HepG2 (cell line): ENCODE results near the gene TET3. TPM values are rescaled to one million over a fixed set of nuclear protein-coding genes. Genes with fewer than 3 reads are reported as not detected.

Experiments
- ATAC-seq: fragments of 200-7000 bp; cut with Tn5 transposase; 3 replicates; pipeline ENCODE4 v1.9.1; 2020; ENCODE audit warnings: mild to moderate bottlenecking, moderate library complexity
- BruUV-seq: library from RNA; stranded (reverse); fragments of 400-500 nt; replicated peaks from 2 replicates; lab custom pipeline; 2021; lab: Mats Ljungman, UMichigan
- CTCF ChIA-PET: fragments of 300-600 bp; formaldehyde crosslinking; extraction: SDS; loops from one replicate; lab custom pipeline; 2021; ENCODE audit warnings: low total read pairs, inconsistent platforms, low intra/inter-chr PET ratio; lab: Yijun Ruan, JAX
- POLR2A ChIA-PET: fragments of 350-600 bp; sonication (Branson Sonifier 250); formaldehyde crosslinking; loops from one replicate; lab custom pipeline; 2020; ENCODE audit warnings: antibody characterized with exemption, inconsistent platforms; lab: Yijun Ruan, JAX
- DNase-seq: peaks from one replicate; pipeline ENCODE4 v3.0.0-alpha.2; 2015; ENCODE audit warnings: low spot score
- FAIRE-seq: peaks from 3 replicates; lab custom pipeline; 2011; peaks lifted over from hg19 to GRCh38; lab: Jason Lieb, UNC
- H2AFZ ChIP-seq: one replicate; pipeline ENCODE4 v1.6.1; 2011; ENCODE audit warnings: low read length, inconsistent platforms
- H3K27ac ChIP-seq: fragments of 300-600 bp; 3 replicates; pipeline ENCODE4 v1.8.0; 2011; ENCODE audit warnings: mixed run types, mild to moderate bottlenecking, mixed read lengths, low read length, inconsistent platforms; ENCODE audit not compliant: insufficient read depth; ENCODE audit errors: extremely low read length
- H3K27me3 ChIP-seq, 2 experiments: fragments of 200-600 bp in 1 of 2; 2 replicates in 1 of 2; 3 replicates in 1 of 2; pipeline versions ENCODE4 v1.6.0 to v1.8.0; 2011; ENCODE audit warnings: low read length in 2 of 2, mild to moderate bottlenecking in 2 of 2, moderate library complexity in 2 of 2, inconsistent platforms in 1 of 2; ENCODE audit not compliant: insufficient read depth in 2 of 2, control insufficient read depth in 1 of 2
- H3K36me3 ChIP-seq, 2 experiments: fragments of 200-600 bp in 1 of 2; replicated peaks in 1 of 2; 2 replicates in 1 of 2; 3 replicates in 1 of 2; pipeline versions ENCODE4 v1.5.1 to v1.8.0; 2011; ENCODE audit warnings: low read length in 2 of 2, inconsistent platforms in 1 of 2; ENCODE audit not compliant: insufficient read depth in 2 of 2, control insufficient read depth in 1 of 2
- H3K4me1 ChIP-seq: 2 replicates; pipeline ENCODE4 v1.5.1; 2012; ENCODE audit warnings: low read length, inconsistent platforms; ENCODE audit not compliant: insufficient read depth
- H3K4me2 ChIP-seq: 2 replicates; pipeline ENCODE4 v1.6.0; 2011; ENCODE audit warnings: low read depth, low read length, inconsistent platforms
- H3K4me3 ChIP-seq, 3 experiments: fragments of 200-600 bp in 1 of 3; sonication (generic), shearing (Covaris generic) in 1 of 3; replicated peaks in 1 of 3; 2 replicates each; pipeline ENCODE4 v1.5.1; 2011 to 2016; ENCODE audit warnings: low read length in 3 of 3, inconsistent platforms in 2 of 3, low read depth in 2 of 3, mild to moderate bottlenecking in 2 of 3, control low read depth in 1 of 3, mixed read lengths in 1 of 3; ENCODE audit not compliant: insufficient read depth in 1 of 3
- H3K79me2 ChIP-seq: one replicate; pipeline ENCODE4 v1.6.1; 2011; ENCODE audit warnings: low read length, inconsistent platforms; ENCODE audit not compliant: insufficient read depth
- H3K9ac ChIP-seq: 2 replicates; pipeline ENCODE4 v1.6.0; 2011; ENCODE audit warnings: mild to moderate bottlenecking, low read depth, low read length, inconsistent platforms; ENCODE audit not compliant: insufficient read depth
- H3K9me3 ChIP-seq: 2 replicates; pipeline ENCODE4 v1.5.1; 2012; ENCODE audit warnings: mild to moderate bottlenecking, low read length
- H4K20me1 ChIP-seq: 2 replicates; pipeline ENCODE4 v1.6.0; 2011; ENCODE audit warnings: inconsistent platforms, mild to moderate bottlenecking, low read length, moderate library complexity; ENCODE audit not compliant: insufficient read depth
- REST ChIP-seq, 2 experiments: IDR thresholded peaks; 2 replicates each; pipeline ENCODE4 v1.6.1; 2011 to 2012; ENCODE audit warnings: low read length in 2 of 2, borderline replicate concordance in 1 of 2, low read depth in 1 of 2, mild to moderate bottlenecking in 1 of 2, moderate library complexity in 1 of 2
- ZBTB3 ChIP-seq: sonication (generic); formaldehyde crosslinking; IDR thresholded peaks from 2 replicates; pipeline ENCODE4 v1.4.0; 2020; ENCODE audit warnings: low read depth, mild to moderate bottlenecking, moderate library complexity, missing genetic modification reagents, borderline replicate concordance
- ZBTB34 ChIP-seq: sonication (generic); formaldehyde crosslinking; IDR thresholded peaks from 2 replicates; pipeline ENCODE4 v1.8.0; 2022; ENCODE audit warnings: mild to moderate bottlenecking, missing genetic modification reagents
- ZFY ChIP-seq: sonication (generic); formaldehyde crosslinking; IDR thresholded peaks from 2 replicates; pipeline ENCODE4 v1.4.0; 2020; ENCODE audit warnings: missing genetic modification reagents
- ZNF510 ChIP-seq: sonication (generic); formaldehyde crosslinking; IDR thresholded peaks from 2 replicates; pipeline ENCODE4 v1.4.0; 2020; ENCODE audit warnings: low read depth, mild to moderate bottlenecking, missing genetic modification reagents
- ZNF543 ChIP-seq: sonication (generic); formaldehyde crosslinking; IDR thresholded peaks from 2 replicates; pipeline ENCODE4 v1.4.0; 2020; ENCODE audit warnings: mild to moderate bottlenecking, missing genetic modification reagents
- ZNF609 ChIP-seq: sonication (generic); formaldehyde crosslinking; IDR thresholded peaks from 2 replicates; pipeline ENCODE4 v1.4.0; 2020; ENCODE audit warnings: mild to moderate bottlenecking, missing genetic modification reagents, borderline replicate concordance
- WGBS: methylation state at CpG from one replicate; pipeline ENCODE4 v1.1.6; 2017; ENCODE audit warnings: low lambda C conversion rate; 5-methylcytosine and 5-hydroxymethylcytosine counted together
- in situ Hi-C: cut with HindIII; loops from 2 replicates; pipeline ENCODE4 v1.10.0; 2017; ENCODE audit warnings: low pct_unique_long_range_greater_than_20kb; ENCODE audit not compliant: extremely low pct_ligation_motif_present
- intact Hi-C: fragments of 100-400 bp; cut with micrococcal nuclease; formaldehyde crosslinking; loops from one replicate; pipeline ENCODE4 v1.10.0; 2022; ENCODE audit not compliant: unreplicated experiment
- polyA plus RNA-seq, 8 experiments: library from polyadenylated mRNA; depleted of rRNA in 3 of 8; stranded (reverse) in 7 of 8; unstranded in 1 of 8; fragments of >200 nt; fragmentation: Illumina TruSeq in 4 of 8; extraction: Trizol in 4 of 8; gene quantifications; 2 replicates each; pipeline versions ENCODE4 v1.2.1 to v1.2.3, GENCODE V29; 2011 to 2016; ENCODE audit warnings: low read depth in 4 of 8, missing spikeins in 1 of 8, mixed read lengths in 1 of 8; ENCODE audit not compliant: insufficient read depth in 1 of 8
- total RNA-seq, 5 experiments: library from RNA; depleted of rRNA; stranded (reverse); fragments of >200 nt; fragmentation: Illumina TruSeq; extraction: Trizol; gene quantifications; 2 replicates each; pipeline ENCODE4 v1.2.3, GENCODE V29; 2016; ENCODE audit warnings: low read depth in 1 of 5

The TET3 gene
- total and polyA plus RNA-seq, 2 of the 13 experiments (the other 11 are each of a cell fraction or from before 2014, with no cell fraction given), result 4.3 to 6.8 TPM

- peak overlapping the region; percentile 35 to 78 (median 67) for H3K4me3 ChIP-seq
- ChIA-PET CTCF (no interaction called here), POLR2A (interaction anchor here (0.6 to 2.2 kb wide), 5 partner anchors 13 to 191 kb away, joined by 3 to 12 read pairs (median 5); partner anchors contain the start of gene MOB1A)
- no peak overlapping the region for H3K27ac ChIP-seq
- H3K9ac ChIP-seq, result peak overlapping the region; percentile 42
- H3K27me3 ChIP-seq, result no peaks in the 10 kb centered on the region; a peak in 1 of 5 replicates
- peaks cover 7% of the 10 kb centered on the region; the same call in 1 of the 2 replicates for H4K20me1 ChIP-seq
- no peak for FAIRE-seq
- peaks cover 63% of the 10 kb centered on the region for H3K79me2 ChIP-seq
- H3K4me1 ChIP-seq, result peaks cover 60% of the 10 kb centered on the region
- peaks cover 6 to 34% of the 10 kb centered on the region in 2 experiments for H3K36me3 ChIP-seq
- no peak for DNase-seq
- ATAC-seq, result no peak
- H3K9me3 ChIP-seq, result no peaks in the 10 kb centered on the region
- no TSS peak for BruUV-seq
- H3K4me2 ChIP-seq, result peak overlapping the region; percentile 96
- intact Hi-C loops, result no loop called here
- WGBS, result 83% methylated on average over 9 of the region's 10 CpGs
- H2AFZ ChIP-seq, result no peak overlapping the region
- in situ Hi-C loops, result no loop called here
- TF ChIP-seq ZNF609 (no peak), ZNF543 (CRISPR knock-in tag) (0 out of 2 replicates have a peak, but pooled peaks have one; percentile 32), ZFY (CRISPR knock-in tag) (peak; percentile 16; the same call in 1 of the 2 replicates), ZNF510 (CRISPR knock-in tag) (0 out of 2 replicates have a peak, but pooled peaks have one; percentile 26), ZBTB3 (peak; percentile 52; the same call in 1 of the 2 replicates), REST (IDR thresholded peaks at IDR 0.05; ENCODE audit: borderline replicate concordance in 1 of 2, low read depth in 1 of 2, low read length in 2 of 2) (no peak), ZBTB34 (CRISPR knock-in tag) (no peak)
Measured at GRCh38 chr2:73987948-73988700, 3.4 kb downstream of the TET3 start.
